ENCODE measurements around the gene ALX3. TPM values are rescaled to one million over a fixed set of nuclear protein-coding genes. Genes with fewer than 3 reads are reported as not detected.

Gene ALX3
- total and polyA plus RNA-seq, 10 of the 15 experiments (the other 5 are each of a cell fraction or from before 2014, with no cell fraction given) = not detected

- intact Hi-C loops (cut with micrococcal nuclease; ENCODE audit: unreplicated experiment) = no loop called here
- Histone ChIP-seq H3K4me2 (ENCODE audit: control insufficient read depth, insufficient read depth) (peak overlapping the region; percentile 86), H3K4me3 (0 out of 2 replicates have a peak overlapping the region, but pooled peaks have one; percentile 26), H3K4me1 (ENCODE audit: control insufficient read depth, insufficient read depth, low read length) (peaks cover 27% of the 10 kb centered on the region), H3K79me2 (ENCODE audit: control insufficient read depth, insufficient read depth, low read length) (no peaks in the 10 kb centered on the region), H3K27me3 (replicated peaks in 1 of 2; ENCODE audit: control insufficient read depth in 2 of 2, insufficient read depth in 2 of 2, low read length in 1 of 2) (no peaks in the 10 kb centered on the region), H3K27ac (ENCODE audit: control insufficient read depth, insufficient read depth) (peak overlapping the region; percentile 34), H4K20me1 (ENCODE audit: control insufficient read depth, insufficient read depth) (no peaks in the 10 kb centered on the region), H3K9ac (ENCODE audit: control insufficient read depth, insufficient read depth, low read length) (no peak overlapping the region; the same call in 1 of the 2 replicates), H2AFZ (ENCODE audit: control insufficient read depth, low read depth, low read length) (peak overlapping the region; percentile 3), H3K36me3 (ENCODE audit: control insufficient read depth in 2 of 2, insufficient read depth in 2 of 2, low read length in 1 of 2) (peaks cover 6 to 32% of the 10 kb centered on the region in 2 experiments), H3K9me3 (replicated peaks; ENCODE audit: control insufficient read depth, insufficient read depth, low read length) (no peaks in the 10 kb centered on the region)
- ChIA-PET POLR2A (interaction anchor here (1.0 to 2.7 kb wide), 4 partner anchors 20 to 466 kb away, joined by 4 to 28 read pairs (median 6); partner anchors contain the start of gene AHCYL1), CTCF (interaction anchor here (0.8 to 9.5 kb wide), 23 partner anchors 8 to 467 kb away, joined by 3 to 200 read pairs (median 7); partner anchors contain the start of genes AHCYL1, AMPD2, GNAT2 and STRIP1), SMC1A (ENCODE audit: uncharacterized antibody, unreplicated experiment) (interaction anchor here (0.5 to 5.7 kb wide), 12 partner anchors 8 to 466 kb away, joined by 3 to 113 read pairs (median 4); partner anchors contain the start of gene AHCYL1), RAD21 (ENCODE audit: unreplicated experiment) (interaction anchor here (1.3 to 3.9 kb wide), 7 partner anchors 13 to 466 kb away, joined by 3 to 94 read pairs (median 9); partner anchors contain the start of genes AHCYL1, GNAI3 and STRIP1)
- WGBS (ENCODE audit: insufficient coverage, insufficient replicate concordance, low lambda C conversion rate, missing lambda C conversion rate) = 17% methylated on average over 6 of the region's 6 CpGs
- peak; percentile 49 for FAIRE-seq
- peak; percentile 45 for DNase-seq (ENCODE audit: low read depth, low spot score)
- in situ Hi-C loops (cut with MboI) = no loop called here
- TF ChIP-seq PBX3 (IDR thresholded peaks at IDR 0.05; ENCODE audit: insufficient replicate concordance, low read depth, low read length) (no peak), RUNX3 (IDR thresholded peaks at IDR 0.05; ENCODE audit: low read length) (no peak), STAT1 (conservative IDR thresholded peaks at IDR 0.05) (no peak), MEF2B (IDR thresholded peaks at IDR 0.05; ENCODE audit: partially characterized antibody, poor library complexity, severe bottlenecking) (peak; percentile 25), BHLHE40 (IDR thresholded peaks at IDR 0.05; ENCODE audit: borderline replicate concordance in 1 of 2, low read depth in 2 of 2, low read length in 1 of 2) (0 out of 4 replicates have a peak, but pooled peaks of 1 of the 2 experiments have one; percentile 4), IKZF2 (IDR thresholded peaks at IDR 0.05) (peak in 1 of 2 experiments; percentile 49; a peak in 2 of 4 replicates)
- peak; percentile 83 for ATAC-seq
- BruUV-seq (replicated peaks) = no TSS peak
Observed at GRCh38 chr1:110012100-110012780, 58.2 kb downstream of the ALX3 start.

Data from GM12878 (cell line).